Neural progenitor cell (in vitro differentiated cells): ENCODE measurements around the gene MYPN.

Experiments used
- EZH2 ChIP-seq: fragments of 200-600 bp; sonication (generic); IDR thresholded peaks from 2 replicates; pipeline ENCODE4 v1.6.1; 2017; ENCODE audit warnings: antibody characterized with exemption, mild to moderate bottlenecking, moderate library complexity
- EZH2phosphoT487 ChIP-seq: fragments of 200-600 bp; sonication (generic); IDR thresholded peaks from 2 replicates; pipeline ENCODE4 v1.6.1; 2017; ENCODE audit warnings: antibody characterized with exemption
- TF ChIP-seq, protein P1 (sequence below): fragments of 200-600 bp; sonication (generic); IDR thresholded peaks from 2 replicates; pipeline ENCODE4 v1.5.1; 2017; ENCODE audit warnings: antibody characterized with exemption, mild to moderate bottlenecking

DNA sequence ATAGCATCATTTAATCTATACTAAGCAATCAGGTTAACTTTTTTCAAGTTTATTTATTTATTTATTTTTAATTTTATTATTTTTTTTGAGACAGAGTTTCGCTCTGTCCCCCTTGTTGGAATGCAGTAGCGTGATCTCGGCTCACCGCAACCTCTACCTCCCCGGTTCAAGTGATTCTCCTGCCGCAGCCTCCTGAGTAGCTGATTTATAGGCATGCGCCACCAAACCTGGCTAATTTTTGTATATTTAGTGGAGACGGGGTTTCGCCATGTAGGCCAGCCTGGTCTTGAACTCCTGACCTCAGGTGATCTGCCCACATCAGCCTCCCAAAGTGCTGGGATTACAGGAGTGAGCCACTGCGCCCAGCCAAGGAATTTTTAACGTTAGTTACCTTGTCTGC, 635 bp upstream of the MYPN start:
- TF ChIP-seq, protein P1, sequence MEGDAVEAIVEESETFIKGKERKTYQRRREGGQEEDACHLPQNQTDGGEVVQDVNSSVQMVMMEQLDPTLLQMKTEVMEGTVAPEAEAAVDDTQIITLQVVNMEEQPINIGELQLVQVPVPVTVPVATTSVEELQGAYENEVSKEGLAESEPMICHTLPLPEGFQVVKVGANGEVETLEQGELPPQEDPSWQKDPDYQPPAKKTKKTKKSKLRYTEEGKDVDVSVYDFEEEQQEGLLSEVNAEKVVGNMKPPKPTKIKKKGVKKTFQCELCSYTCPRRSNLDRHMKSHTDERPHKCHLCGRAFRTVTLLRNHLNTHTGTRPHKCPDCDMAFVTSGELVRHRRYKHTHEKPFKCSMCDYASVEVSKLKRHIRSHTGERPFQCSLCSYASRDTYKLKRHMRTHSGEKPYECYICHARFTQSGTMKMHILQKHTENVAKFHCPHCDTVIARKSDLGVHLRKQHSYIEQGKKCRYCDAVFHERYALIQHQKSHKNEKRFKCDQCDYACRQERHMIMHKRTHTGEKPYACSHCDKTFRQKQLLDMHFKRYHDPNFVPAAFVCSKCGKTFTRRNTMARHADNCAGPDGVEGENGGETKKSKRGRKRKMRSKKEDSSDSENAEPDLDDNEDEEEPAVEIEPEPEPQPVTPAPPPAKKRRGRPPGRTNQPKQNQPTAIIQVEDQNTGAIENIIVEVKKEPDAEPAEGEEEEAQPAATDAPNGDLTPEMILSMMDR = no peak
- no peak for TF ChIP-seq EZH2
- TF ChIP-seq EZH2phosphoT487 = no peak
